ENCODE data around the gene MED22.
"Not testable (repeated sequence)": the region's sequence is repeated elsewhere in the genome, so short reads cannot be mapped to it uniquely, and the experiment has no call there.

Gene MED22

DNA sequence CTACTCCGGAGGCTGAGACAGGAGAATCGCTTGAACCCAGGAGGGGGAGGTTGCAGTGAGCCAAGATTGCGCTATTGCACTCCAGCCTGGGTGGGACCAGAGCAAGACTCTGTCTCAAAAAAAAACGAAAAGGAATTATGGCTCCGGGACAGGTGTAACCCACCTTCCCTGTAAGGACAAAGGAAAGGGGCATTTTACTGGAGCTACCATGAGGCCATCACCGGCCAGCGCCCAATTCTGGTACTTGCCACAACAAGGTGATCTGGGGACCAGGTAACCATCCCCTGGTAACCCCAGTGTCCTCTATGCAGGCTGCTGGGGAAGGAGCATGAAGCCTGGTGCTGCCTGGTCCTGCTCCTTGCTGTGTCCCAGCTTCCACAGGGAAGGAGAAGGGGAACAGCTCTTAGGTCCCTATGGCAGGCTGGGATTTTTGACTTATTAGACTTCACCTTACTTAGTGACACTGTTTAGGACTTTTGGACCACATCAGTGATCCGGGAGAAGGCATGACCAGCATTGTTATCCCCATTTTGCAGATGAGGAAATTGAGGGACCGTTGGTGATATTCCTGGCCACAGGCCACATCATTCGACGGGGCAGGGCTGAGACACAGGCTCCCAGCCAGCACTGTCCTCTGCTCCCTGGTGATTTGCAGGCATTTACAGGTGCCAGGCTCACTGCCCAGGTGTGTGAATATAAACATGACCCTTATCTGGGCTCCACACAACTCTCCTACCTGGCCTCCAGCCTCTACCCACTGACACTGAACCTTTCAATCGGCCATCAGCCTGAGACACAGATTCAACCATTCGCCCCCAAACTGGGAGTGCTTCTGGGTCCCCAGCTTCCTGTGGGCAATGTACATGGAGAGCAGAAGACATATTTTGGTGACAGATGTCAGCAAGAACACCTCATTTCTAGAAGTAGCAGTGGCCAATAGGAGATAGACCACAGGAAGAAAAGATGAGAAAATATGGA is 46.4 kb downstream of the MED22 start:
- Histone ChIP-seq H3K9me3 (ENCODE audit: control insufficient read depth, low read length) (no peaks in the 10 kb centered on the region), H3K27me3 (replicated peaks; ENCODE audit: control insufficient read depth, insufficient read depth, low read length, poor library complexity, severe bottlenecking) (no peaks in the 10 kb centered on the region), H3K4me3 (ENCODE audit: insufficient read depth, low read depth, low read length, poor library complexity, severe bottlenecking) (no peak overlapping the region), H3K4me1 (ENCODE audit: control insufficient read depth, insufficient read depth, low read length, poor library complexity, severe bottlenecking) (no peaks in the 10 kb centered on the region), H3K36me3 (ENCODE audit: control insufficient read depth, insufficient read depth, low read length) (no peaks in the 10 kb centered on the region), H3K27ac (ENCODE audit: insufficient read depth, low read length, poor library complexity, severe bottlenecking) (no peak overlapping the region)
- no peak for DNase-seq

DNA sequence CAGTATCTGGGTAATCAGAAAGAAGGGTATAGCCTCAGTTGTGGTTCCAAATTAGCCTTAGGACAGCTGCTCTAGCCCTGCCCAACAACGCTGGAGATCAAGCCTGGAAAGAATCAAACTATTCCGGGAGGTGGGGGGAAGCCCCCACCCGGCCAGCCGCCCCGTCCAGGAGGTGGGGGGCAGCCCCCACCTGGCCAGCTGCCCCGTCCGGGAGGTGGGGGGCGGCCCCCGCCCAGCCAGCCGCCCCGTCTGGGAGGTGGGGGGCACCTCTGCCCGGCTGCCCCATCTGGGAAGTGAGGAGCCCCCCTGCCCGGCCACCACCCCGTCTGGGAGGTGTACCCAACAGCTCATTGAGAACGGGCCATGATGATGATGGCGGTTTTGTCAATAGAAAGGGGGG is 47.9 kb downstream of the MED22 start:
- H3K9me3 ChIP-seq (ENCODE audit: control insufficient read depth, low read length); H3K4me3 ChIP-seq (ENCODE audit: insufficient read depth, low read depth, low read length, poor library complexity, severe bottlenecking); DNase-seq; H3K27ac ChIP-seq (ENCODE audit: insufficient read depth, low read length, poor library complexity, severe bottlenecking); H3K27me3 ChIP-seq (replicated peaks; ENCODE audit: control insufficient read depth, insufficient read depth, low read length, poor library complexity, severe bottlenecking); H3K36me3 ChIP-seq (ENCODE audit: control insufficient read depth, insufficient read depth, low read length); H3K4me1 ChIP-seq (ENCODE audit: control insufficient read depth, insufficient read depth, low read length, poor library complexity, severe bottlenecking): not testable (repeated sequence)

DNA sequence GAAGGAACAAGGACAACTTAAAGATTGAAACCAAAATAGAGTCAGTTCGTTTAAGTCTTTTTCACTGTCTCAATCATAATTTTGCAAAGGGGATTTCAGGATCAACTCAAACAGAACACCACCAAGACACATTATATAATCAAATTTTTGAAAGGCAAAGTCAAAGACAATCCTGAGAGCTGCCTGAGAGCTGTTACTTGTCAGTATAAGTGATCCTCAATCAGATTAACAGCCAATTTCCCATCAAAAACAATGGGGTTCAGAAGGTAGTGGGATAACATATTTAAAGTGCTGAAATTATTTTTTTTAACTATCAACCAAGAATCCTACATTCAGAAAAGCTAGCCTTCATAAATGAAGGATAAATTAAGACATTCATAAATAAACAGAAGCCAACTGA is 53.7 kb downstream of the MED22 start:
- no peak for DNase-seq
- no peak overlapping the region for H3K27ac ChIP-seq (ENCODE audit: insufficient read depth, low read length, poor library complexity, severe bottlenecking)
- no peaks in the 10 kb centered on the region for H3K36me3 ChIP-seq (ENCODE audit: control insufficient read depth, insufficient read depth, low read length)
- H3K9me3 ChIP-seq (ENCODE audit: control insufficient read depth, low read length) = no peaks in the 10 kb centered on the region
- H3K4me3 ChIP-seq (ENCODE audit: insufficient read depth, low read depth, low read length, poor library complexity, severe bottlenecking) = no peak overlapping the region
- H3K4me1 ChIP-seq (ENCODE audit: control insufficient read depth, insufficient read depth, low read length, poor library complexity, severe bottlenecking) = no peaks in the 10 kb centered on the region
- no peaks in the 10 kb centered on the region for H3K27me3 ChIP-seq (replicated peaks; ENCODE audit: control insufficient read depth, insufficient read depth, low read length, poor library complexity, severe bottlenecking)

DNA sequence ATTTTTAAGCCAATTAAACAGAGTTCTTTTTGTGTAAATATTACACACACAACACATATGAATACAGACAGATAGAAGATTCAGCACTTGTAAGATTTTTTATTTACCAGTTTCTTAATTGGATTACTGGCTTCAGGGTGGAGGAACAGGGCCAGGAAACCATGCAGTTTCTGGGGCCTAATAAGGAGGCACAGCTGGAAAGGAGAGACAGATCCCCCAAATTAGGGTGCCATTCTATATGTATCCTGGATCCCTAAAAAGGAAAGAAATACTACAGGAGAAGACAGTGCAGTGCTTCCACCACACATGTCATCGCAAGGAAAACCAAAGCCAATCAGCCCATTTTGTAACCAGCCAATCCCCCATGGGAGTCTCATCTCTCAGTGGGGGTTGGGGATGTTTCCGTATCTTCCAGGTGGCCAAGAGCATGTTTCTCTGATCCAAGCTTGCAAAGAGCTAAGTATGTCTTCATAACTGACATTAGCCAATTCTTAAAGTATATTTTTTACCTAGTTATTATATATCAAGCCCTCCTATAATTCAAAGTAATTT is 57.1 kb downstream of the MED22 start:
- Histone ChIP-seq H3K9me3 (ENCODE audit: control insufficient read depth, low read length) (no peaks in the 10 kb centered on the region), H3K27me3 (replicated peaks; ENCODE audit: control insufficient read depth, insufficient read depth, low read length, poor library complexity, severe bottlenecking) (no peaks in the 10 kb centered on the region), H3K4me3 (ENCODE audit: insufficient read depth, low read depth, low read length, poor library complexity, severe bottlenecking) (no peak overlapping the region), H3K27ac (ENCODE audit: insufficient read depth, low read length, poor library complexity, severe bottlenecking) (no peak overlapping the region), H3K4me1 (ENCODE audit: control insufficient read depth, insufficient read depth, low read length, poor library complexity, severe bottlenecking) (no peaks in the 10 kb centered on the region), H3K36me3 (ENCODE audit: control insufficient read depth, insufficient read depth, low read length) (no peaks in the 10 kb centered on the region)
- DNase-seq = no peak
